GM18873 (cell line): Measurements from ENCODE around the gene BRWD1.
A peak's percentile ranks its signal among the peaks of the same experiment; 100 is the strongest.

Experiments
- ATAC-seq: cut with Tn5 transposase; IDR thresholded peaks from one replicate; pipeline ENCODE4 v1.9.1; 2021; ENCODE audit warnings: mild to moderate bottlenecking, moderate library complexity, moderate number of reproducible peaks; ENCODE audit not compliant: unreplicated experiment, low FRiP score

BRWD1 gene

GRCh38 chr21:39208624-39209333 is 104.7 kb downstream of the BRWD1 start:
- ATAC-seq, result no peak

DNA sequence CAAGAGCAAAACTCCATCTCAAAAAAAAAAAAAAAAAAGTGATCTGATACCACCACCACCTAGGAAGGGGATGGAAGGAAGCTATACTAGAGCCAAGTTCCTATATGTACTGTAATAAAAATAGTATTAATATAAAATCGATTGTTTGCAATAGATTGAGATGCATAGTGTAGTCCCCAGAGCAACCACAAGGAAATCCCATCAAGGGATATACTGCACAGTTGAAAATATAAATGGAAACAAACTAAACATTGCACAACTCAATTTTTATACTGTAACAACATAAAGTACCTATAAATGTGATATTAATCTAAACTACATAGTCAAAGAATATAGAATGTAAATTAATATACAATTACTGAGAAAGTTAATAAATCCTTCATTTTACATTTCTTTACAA is 109.3 kb downstream of the BRWD1 start:
- ATAC-seq, result no peak

DNA sequence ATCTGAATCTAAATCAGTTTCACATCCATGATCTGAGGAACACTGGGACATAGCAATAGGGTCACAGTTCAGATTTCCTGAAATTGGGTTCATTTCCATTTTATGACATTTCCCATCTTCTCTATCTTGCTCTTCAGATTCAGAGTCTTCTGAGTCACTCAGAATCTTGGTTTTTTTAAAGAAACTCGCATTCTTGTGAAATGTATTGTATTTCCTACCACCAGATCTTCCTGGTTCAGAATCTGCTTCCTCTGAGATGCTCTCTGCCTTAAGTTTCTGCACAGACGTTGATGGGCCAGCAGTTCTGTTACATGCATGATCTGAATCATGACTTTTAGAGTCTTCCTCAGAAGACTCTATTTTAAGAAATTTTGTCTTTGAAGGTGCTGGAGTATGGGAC is 114.6 kb downstream of the BRWD1 start:
- ATAC-seq, result no peak

DNA sequence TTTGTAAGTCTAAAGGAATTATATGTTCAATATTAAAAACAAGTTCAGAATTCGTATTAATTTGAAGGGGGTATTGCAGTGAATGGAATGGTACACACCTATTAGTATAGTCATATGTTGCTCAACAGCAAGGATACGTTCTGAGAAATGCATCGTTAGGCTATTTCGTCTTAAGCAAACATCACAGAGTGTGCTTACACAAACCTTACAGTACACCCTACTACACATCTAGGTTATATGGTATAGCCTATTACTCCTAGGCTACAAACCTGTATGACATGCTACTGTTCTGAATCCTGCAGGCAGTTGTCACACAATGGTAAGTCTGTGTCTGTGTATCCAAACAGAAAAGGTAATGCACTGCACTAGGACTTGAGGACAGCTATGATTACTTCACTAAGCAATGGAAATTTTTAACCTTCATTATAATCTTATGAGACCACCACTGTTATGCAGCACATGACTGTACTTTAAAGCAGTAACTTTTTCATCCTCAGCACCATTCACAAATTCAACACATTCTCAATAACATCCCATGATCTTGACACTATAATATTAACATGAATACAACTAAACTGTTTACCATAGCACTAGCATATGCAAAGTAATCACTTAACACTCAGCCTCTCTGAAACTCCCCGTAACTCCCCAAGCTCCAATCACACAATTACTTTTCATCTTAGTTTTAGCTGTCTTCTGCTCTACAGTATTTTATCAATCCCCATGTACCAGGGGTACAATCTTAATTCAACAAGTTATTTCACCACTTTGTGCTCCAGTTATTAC is 115.8 kb downstream of the BRWD1 start:
- no peak for ATAC-seq

- no peak for ATAC-seq
Measured at GRCh38 chr21:39196838-39197237, 116.6 kb downstream of the BRWD1 start.

DNA sequence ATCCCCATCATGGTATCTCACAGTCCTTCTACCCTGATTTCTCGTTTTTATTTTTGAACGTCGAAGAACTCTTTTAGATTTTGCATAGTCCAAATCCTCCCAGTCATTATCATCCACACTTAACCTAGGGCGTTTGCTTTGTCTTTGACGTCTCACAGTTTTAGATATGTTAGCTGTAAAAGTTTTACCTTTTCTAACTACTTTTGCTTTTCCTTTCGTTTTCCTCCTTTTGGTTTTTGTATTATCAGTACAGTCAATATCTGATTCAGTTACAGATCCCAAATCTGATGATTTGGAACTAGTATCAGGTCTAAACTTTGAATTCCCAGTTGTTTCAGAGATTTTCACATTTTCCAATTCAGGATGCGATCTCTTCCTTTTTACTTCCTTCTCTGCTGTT is 117.1 kb downstream of the BRWD1 start:
- ATAC-seq, result no peak

DNA sequence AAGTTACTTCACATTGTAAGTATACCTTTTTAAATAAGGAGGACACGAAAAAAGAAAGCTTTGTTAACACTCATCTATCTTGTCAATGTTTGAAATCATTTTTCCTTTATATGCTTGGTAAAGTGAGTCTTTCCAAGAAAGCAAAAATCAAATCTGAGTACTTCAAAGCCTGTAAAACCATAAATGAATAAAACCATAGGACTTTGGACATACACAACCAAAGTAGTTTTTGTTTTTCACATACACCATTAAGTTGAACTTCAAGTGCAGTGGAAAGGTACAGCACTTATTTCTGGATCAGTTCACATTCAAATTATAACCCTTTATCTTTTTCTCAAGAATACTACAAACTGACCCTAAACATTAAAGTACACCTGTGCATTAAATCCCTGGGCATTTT is 120.1 kb downstream of the BRWD1 start:
- no peak for ATAC-seq

DNA sequence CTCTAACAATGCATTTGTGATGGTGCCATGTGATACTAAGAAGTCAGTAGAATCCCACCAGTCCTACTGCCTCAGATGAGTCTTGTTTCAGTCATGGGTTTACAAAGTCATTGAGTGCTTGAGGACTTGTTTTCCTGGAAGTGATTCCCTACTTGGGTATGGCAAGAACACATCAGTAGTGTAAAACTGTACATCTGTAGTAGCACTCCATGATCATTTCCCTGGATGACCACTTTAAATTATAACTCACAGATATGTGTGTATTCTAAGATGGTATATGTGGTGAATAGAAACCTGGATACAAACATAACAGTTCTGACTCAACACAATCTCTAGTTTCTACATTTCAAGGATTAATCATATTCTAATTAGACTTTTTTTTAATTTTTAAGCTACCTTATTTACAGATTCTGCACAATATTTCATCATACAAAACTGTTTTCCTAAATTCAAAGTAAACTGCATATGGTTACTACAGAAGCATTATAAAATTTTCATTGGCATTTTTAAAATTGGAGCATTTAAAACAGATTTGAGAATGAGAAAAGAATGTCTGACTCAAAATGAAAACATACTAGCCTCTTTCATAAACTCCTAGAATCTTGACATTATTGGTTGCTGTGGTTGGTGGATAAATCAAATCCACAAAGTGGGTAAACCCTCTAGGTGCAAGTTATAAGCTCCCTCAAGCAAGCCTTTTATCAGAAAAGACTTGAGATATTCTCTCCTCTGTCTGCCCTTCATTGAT is 123.4 kb downstream of the BRWD1 start:
- no peak for ATAC-seq

GRCh38 chr21:39188521-39189139 is 124.8 kb downstream of the BRWD1 start:
- ATAC-seq, result no peak

DNA sequence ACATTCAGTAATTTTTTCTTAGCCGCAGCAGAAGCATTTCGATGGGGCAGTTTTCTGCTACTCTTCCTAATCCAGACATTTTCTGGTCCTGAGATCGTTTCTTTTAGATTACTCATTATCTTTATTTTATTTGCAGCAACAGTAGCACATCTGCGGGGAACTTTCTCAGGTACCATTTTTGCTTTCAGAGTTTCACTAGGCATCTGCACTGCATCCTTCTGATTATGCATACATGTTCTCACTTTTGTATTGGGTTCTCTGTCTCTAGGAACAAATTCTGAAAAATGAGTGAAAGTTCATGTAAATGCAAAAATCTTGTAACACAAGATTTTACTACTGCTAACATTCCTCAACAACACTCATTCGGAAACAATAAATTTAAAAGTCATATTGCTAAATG is 126.3 kb downstream of the BRWD1 start:
- no peak for ATAC-seq

DNA sequence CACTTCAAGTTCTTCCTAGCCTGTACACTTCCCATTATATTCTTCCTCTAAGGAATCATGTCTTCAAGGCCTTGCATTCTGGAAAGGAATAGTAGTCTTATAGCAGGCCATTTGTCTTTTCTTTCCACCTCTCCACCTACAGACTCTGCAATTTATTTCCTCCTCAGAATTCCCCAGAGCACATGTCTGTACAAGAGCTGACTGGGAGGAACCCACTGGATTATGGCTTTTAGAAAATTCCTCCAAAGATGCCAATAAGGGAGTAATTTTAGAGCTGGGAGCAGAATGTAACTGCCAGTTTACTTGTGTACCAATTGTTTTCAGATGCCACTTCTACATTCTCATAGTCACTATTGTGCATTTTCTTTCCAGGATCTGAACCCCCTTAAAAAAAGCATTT is 126.8 kb downstream of the BRWD1 start:
- no peak for ATAC-seq

DNA sequence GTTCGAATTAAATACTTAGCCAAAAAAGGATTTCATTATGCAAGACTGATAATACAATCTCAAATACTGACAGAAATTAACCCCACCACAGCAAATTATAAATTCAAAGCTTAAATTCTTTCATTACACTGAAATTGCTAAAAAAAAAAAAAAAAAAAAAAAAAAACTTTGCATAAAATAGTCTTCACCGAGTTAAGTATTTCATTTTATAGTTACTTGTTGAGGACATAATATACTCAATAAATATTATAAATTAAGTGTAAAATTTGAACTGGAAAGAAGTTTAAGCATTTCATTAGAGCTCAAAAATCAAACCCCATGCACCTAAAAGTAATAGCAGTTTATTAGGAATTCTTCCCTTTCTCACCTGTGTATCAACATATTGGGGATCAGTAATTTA is 128.3 kb downstream of the BRWD1 start:
- ATAC-seq, result no peak

DNA sequence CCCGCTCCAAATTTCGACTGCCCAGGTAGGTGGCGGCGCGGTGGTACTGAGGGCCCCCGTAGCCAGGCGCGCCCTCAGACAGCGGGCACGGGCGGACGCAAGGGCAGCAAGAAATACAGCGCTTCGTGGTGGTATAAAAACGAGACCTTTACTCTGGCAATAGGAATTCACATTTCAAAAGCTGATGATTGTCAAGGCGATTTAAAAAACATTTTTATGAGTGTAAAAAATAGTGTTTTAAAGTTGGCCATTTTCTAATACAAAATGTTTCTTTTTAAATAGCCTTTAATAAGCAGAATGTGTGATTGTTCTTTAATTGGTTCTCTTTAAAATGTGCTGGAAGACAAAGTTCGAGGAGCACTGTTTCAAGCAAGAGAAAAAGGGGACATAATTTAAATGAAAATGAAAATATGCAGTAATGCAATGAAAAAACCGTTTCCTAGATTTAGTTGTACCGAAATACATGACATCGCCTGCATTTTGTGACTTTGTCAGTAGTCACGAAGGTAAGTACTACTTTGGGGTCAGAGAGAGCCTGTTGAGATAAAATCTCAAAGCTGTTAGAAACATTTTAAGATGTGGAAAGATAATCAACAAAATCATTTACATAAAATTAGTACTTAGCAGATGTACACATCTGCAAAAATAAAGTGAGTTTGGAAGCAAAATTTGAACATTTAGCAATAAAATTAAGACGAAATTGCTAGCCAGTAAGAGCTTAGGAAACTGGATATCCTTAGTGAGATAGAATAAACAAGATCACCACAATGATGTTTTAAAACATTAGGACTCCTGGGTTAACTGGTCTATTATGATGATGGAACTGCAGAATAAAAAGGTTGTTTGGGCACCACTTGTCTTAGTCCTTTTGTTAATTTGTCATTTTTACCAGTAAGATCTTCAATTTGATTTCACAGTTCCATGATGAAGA is 129.1 kb downstream of the BRWD1 start:
- no peak for ATAC-seq

DNA sequence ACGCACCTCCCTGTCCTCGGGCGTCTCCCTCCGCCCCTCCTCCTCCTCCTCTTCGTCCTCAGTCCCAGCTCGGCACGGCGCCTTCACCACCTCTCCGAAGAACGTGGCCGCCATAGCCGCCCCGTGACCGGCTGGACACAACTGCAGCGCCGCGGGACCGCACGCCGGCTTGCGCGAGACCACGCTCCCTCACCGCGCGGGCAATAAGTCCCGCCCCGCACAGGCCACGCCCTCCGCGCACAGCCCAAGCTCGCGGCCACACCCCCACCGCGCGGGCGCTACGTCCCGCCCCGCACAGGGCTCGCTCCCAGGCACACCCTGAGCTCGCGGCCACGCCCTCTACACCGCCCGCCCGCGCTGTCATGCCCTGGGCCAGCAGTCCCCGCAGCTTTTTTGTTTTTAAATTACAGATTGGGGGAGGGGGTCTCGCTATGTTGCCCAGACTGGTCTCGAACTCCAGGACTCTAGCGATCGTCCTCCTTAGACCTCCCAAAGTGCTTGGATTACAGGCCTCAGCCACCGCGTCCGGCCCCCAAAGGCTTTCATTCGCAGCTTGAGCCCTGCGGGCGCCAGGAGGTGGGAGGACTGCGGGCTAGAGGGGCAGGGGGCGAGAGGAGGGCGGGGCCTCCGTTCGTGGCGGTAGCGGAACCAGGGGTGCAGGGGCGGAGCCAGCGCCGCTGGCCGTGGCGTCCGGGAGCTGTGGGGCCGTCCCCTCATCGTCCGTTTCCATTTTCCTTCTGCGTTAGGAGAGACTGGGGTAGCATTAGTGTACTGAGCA is 130.0 kb downstream of the BRWD1 start, which contains the start of gene PSMG1:
TSS of gene PSMG1 (minus strand) at position 180 of the 778 bp plus-strand sequence. CDS start at position 114, 66 bp downstream.
- peak; percentile 72 for ATAC-seq

GRCh38 chr21:39182484-39183271 is 130.8 kb downstream of the BRWD1 start:
- peak; percentile 23 for ATAC-seq

GRCh38 chr21:39182016-39182415 is 131.4 kb downstream of the BRWD1 start:
- ATAC-seq, result no peak

- ATAC-seq, result no peak
Measured at GRCh38 chr21:39181205-39181818, 132.1 kb downstream of the BRWD1 start.
